ENCODE measurements around the gene SRP9. TPM values are rescaled to one million over a fixed set of nuclear protein-coding genes. Genes with fewer than 3 reads are reported as not detected.

The SRP9 gene
- total and polyA plus RNA-seq, 10 of the 15 experiments (the other 5 are each of a cell fraction or from before 2014, with no cell fraction given) = 248 to 1,200 (median 514) TPM

GRCh38 chr1:225774281-225775147 lies 3.1 kb upstream of the SRP9 start (continued):
- TF ChIP-seq SKIL (IDR thresholded peaks at IDR 0.05; ENCODE audit: low read depth, poor library complexity, severe bottlenecking) (no peak), CUX1 (IDR thresholded peaks at IDR 0.05; ENCODE audit: insufficient replicate concordance, low read depth, low read length) (no peak)
